CMK (cell line): Measurements from ENCODE around the gene CRYGD.
"Not testable (repeated sequence)": the region's sequence is repeated elsewhere in the genome, so short reads cannot be mapped to it uniquely, and the experiment has no call there.

Source experiments
- DNase-seq: peaks from one replicate; pipeline ENCODE4 v3.0.0-alpha.2; 2010; ENCODE audit warnings: low read depth

Gene CRYGD

GRCh38 chr2:208129744-208130711 is 5.7 kb upstream of the CRYGD start, which contains the start of gene CRYGC:
TSS of gene CRYGC (minus strand) at chr2:208129828. CDS start at chr2:208129792, 36 bp downstream.
- no peak for DNase-seq

- no peak for DNase-seq
Measured at GRCh38 chr2:208128136-208128535, 3.8 kb upstream of the CRYGD start.

- no peak for DNase-seq
Measured at GRCh38 chr2:208127090-208127489, 2.8 kb upstream of the CRYGD start.

GRCh38 chr2:208125251-208125650 is 927 bp upstream of the CRYGD start:
- no peak for DNase-seq

- no peak for DNase-seq
Measured at GRCh38 chr2:208122248-208122647, 2.1 kb downstream of the CRYGD start.

GRCh38 chr2:208118918-208119317 is 5.4 kb downstream of the CRYGD start:
- no peak for DNase-seq

- DNase-seq = not testable (repeated sequence)
Measured at GRCh38 chr2:208117390-208117789, 6.9 kb downstream of the CRYGD start.

GRCh38 chr2:208112969-208113368 is 11.4 kb downstream of the CRYGD start:
- no peak for DNase-seq

GRCh38 chr2:208112273-208112745 is 12.0 kb downstream of the CRYGD start:
- not testable (repeated sequence) for DNase-seq

GRCh38 chr2:208103616-208104015 is 20.7 kb downstream of the CRYGD start:
- DNase-seq = no peak

- DNase-seq = no peak
Measured at GRCh38 chr2:208101716-208102631, 22.4 kb downstream of the CRYGD start.

- no peak for DNase-seq
Measured at GRCh38 chr2:208099682-208100470, 24.4 kb downstream of the CRYGD start.

- DNase-seq = not testable (repeated sequence)
Measured at GRCh38 chr2:208098701-208099100, 25.6 kb downstream of the CRYGD start.

- no peak for DNase-seq
Measured at GRCh38 chr2:208098267-208098666, 26.1 kb downstream of the CRYGD start.

- no peak for DNase-seq
Measured at GRCh38 chr2:208097801-208098200, 26.5 kb downstream of the CRYGD start.

GRCh38 chr2:208097313-208097712 is 27.0 kb downstream of the CRYGD start:
- DNase-seq = no peak

GRCh38 chr2:208096080-208096479 is 28.2 kb downstream of the CRYGD start:
- DNase-seq = no peak

- no peak for DNase-seq
Measured at GRCh38 chr2:208093128-208093527, 31.2 kb downstream of the CRYGD start.

- no peak for DNase-seq
Measured at GRCh38 chr2:208092093-208092832, 32.1 kb downstream of the CRYGD start.

GRCh38 chr2:208090420-208090819 is 33.9 kb downstream of the CRYGD start:
- no peak for DNase-seq

- no peak for DNase-seq
Measured at GRCh38 chr2:208086029-208086428, 38.3 kb downstream of the CRYGD start.
